GM19452 (cell line): Measurements from ENCODE around the gene IFNG-AS1.
A peak's percentile ranks its signal among the peaks of the same experiment; 100 is the strongest.

Experiments used
- ATAC-seq: cut with Tn5 transposase; IDR thresholded peaks from one replicate; pipeline ENCODE4 v1.9.1; 2021; ENCODE audit not compliant: unreplicated experiment

The IFNG-AS1 gene

DNA sequence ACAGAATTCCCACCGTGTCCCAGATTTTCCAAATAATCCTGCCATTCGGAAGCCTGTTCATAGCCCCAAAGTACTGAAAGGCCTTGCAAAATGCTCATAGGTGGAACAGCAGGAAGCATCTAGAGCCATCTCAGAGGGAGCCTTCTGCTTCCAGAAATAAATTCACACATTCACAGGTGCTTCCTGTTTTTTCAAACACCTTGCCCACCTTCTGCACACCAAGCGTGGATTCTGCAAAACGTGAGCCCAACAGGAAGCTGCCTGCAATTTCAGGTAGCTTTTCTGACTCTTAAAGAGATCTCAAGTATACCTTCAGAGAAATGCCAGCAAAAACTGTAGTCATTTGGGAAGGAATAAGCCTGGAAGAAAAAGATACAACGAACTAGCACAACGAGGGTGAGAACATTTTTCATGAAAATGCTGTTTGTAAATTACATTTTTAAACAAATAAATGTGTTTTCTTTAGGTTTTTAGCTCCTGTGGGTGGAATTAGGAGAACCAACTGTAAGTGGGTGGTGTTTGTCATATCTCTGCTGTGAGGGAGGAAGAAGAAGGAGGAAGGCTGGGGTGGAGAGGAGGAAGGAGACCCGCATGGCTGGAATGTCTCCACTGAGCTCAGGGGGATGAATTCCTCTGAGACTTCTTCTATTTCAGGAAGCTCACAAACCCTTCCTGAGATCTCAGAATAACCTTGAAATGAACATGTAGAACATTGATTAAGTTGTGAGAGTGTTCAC, at the start of gene IFNG-AS1:
TSS of gene IFNG-AS1 (plus strand) at position 264 of the 737 bp plus-strand sequence.
- ATAC-seq: peak; percentile 51

DNA sequence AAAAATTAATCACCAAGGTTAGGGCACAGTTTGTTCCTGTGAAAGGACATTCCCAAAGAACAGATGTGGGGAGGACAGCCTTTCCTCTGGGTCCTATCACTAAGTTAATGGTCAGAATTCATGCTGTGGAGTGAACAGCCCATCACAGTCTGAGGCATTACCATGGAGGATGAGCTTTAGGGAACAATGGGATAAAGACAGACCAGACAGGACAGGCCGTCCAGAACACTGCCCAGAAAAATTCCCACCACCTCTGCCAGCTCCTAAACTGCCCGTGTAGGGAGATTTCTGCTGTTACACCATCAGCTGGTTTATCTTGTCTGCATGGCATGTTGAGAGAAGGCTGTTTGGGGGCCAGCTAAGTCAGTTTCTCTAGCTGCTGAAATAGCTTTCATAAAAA, 49.6 kb upstream of the IFNG-AS1 start:
- ATAC-seq: no peak

DNA sequence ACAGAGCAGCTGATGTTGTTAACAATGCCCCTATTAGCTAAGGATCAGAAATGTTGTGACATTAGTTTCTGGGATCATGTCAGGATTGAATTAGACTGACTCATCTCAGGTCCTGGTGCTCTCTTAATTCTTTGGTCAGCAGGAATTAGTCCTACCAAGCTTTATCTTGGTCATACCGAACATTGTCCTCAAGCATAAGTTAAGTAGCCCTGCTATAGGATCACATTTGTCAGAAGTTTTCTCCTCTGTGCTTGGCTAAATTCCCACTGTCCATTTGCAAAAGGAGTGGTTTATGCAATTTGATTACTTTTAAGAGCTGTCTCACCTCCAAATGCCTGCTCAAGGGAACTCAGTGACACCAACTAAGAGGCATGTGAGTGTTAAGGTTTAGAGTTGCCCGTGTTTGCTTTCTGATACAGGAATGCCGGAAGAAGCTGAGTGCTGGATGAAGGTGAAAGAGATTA, 48.4 kb upstream of the IFNG-AS1 start:
- ATAC-seq: no peak

- no peak for ATAC-seq
Measured at GRCh38 chr12:67942724-67943123, 46.5 kb upstream of the IFNG-AS1 start.

DNA sequence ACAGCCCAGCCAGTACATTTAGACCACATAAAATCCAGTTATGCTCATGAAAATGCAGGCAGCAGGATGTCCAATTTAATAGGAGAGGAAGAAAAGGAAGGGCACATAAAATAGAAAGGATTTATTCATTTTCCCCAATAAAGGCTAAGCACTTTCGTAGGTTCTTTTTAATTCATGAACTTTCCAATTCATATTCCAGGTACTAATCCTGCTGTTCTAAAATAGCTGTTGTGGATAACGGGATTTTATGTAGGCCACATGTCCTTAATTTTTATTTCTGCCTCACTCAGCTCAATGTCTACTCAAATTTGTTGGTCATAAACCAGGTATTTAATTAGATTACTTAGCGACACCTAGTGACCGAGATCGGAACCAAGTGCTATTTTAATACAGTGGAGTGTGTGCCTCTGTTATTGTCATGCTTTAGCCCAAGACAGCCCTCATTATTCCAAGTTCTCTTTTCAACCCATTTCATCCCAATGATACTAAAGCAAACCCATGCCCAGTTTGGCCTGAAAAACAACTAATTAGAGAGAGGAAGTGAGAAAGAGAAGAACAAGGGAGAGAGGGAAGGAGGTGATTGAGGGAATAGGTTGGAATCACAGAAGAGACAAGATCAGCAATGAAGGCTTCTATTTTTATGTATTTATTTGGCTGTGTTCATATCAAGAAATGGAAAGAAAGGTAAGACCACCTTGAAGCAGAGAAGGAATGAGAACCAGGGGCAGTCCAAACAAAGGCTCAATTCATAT, 45.9 kb upstream of the IFNG-AS1 start:
- ATAC-seq: peak; percentile 78

GRCh38 chr12:67944093-67944492, 45.2 kb upstream of the IFNG-AS1 start:
- no peak for ATAC-seq

GRCh38 chr12:67952787-67953186, 36.5 kb upstream of the IFNG-AS1 start:
- ATAC-seq: no peak

- ATAC-seq: no peak
Measured at GRCh38 chr12:67957383-67957782, 31.9 kb upstream of the IFNG-AS1 start.

- ATAC-seq: no peak
Measured at GRCh38 chr12:67958187-67958586, 31.1 kb upstream of the IFNG-AS1 start.

GRCh38 chr12:67964456-67964855, 24.8 kb upstream of the IFNG-AS1 start:
- no peak for ATAC-seq

GRCh38 chr12:67966560-67966959, 22.7 kb upstream of the IFNG-AS1 start:
- ATAC-seq: no peak

DNA sequence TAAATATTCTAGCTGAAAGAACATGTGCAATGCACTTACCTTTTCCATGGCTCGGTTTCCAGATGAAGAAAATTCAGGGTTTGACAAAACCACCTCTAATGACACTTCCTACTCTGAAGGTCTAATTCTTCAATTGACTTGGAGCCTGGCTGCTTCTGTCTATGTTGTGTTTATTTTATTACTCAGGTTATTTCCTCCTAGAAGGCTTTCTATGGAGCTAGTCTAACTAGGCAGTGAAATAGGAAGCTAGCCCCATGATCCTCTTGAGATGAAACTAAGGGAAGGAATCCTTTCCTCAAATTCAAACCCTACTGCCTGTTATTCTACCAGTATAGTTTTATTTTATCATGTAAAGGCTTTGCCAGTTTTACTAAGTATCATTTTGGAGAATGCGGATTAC, 20.9 kb upstream of the IFNG-AS1 start:
- ATAC-seq: no peak

DNA sequence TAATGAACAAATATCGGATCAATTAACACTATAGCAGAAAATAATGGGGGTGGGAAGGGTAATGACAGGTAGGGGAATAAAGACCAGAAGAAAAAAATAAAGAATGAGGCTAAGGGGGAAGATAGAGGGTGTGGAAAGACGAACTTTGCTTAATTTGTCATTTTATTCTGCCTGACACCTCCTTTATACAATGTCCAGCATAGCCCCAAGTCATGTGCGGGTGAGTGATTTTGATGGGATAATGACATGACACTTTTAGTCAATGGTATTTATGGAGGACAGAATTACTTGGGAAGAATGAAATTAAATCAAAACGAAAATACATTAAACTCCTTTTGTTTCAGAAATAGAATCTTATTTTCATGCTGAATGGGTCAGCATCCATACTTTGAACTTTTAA, 20.5 kb upstream of the IFNG-AS1 start:
- ATAC-seq: no peak

DNA sequence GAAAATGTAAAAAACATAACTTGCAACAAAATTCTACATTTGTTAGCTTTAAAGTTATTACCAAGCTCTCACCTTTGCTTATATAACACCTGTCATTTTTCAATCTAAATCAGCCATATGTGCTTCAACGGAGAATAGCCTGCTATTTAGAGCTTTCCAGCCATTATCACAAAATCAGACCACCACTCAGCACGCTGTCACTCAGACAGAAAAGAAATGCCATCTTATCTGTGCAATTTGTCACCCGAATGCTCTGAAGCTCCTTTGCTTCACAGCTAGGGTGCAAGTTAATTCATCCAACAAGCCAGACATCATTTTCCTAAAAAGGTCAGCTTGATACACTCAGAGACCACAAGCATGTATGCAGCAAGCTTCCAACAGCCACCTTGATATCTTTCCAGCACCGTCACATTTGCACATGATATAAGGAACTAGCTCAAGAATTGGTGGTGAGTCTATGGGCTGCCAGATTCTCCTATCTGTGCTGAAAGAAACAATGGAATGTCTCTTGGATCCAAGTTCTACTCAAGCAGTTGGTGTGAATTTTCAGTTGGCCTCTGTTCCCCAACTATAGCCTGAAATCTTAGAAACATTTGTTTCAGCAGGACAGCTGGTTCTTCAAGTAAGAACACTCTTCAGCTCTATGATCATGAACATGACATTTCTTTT, 20.0 kb upstream of the IFNG-AS1 start:
- ATAC-seq: no peak

- no peak for ATAC-seq
Measured at GRCh38 chr12:67977668-67978067, 11.6 kb upstream of the IFNG-AS1 start.

- no peak for ATAC-seq
Measured at GRCh38 chr12:67980391-67980790, 8.9 kb upstream of the IFNG-AS1 start.

- no peak for ATAC-seq
Measured at GRCh38 chr12:67981287-67982162, 7.7 kb upstream of the IFNG-AS1 start.

- no peak for ATAC-seq
Measured at GRCh38 chr12:67982164-67982563, 7.1 kb upstream of the IFNG-AS1 start.

- ATAC-seq: no peak
Measured at GRCh38 chr12:67986632-67987031, 2.6 kb upstream of the IFNG-AS1 start.

- peak; percentile 75 for ATAC-seq
Measured at GRCh38 chr12:67988601-67989021, 636 bp upstream of the IFNG-AS1 start.

DNA sequence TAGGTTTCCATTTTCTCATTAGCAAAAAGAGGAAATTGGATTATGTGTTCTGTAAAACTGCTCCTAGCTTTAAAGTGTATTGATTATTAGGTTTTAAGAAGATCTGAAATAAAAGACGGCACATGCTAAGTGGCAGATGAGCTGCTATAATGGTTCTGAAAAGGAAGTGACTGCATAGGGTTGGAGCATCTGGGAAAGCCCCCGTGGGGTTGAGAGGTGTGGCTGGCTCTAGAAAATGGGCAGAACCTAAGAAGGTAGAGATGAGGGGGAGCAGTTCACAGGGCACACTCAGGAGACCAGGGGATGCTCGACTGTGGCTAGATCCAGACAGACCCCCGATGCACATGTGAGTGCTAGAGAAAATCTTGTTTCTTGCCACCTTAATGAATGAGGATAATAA, 1.9 kb downstream of the IFNG-AS1 start:
- ATAC-seq: peak; percentile 62
